HG02870 (cell line): Measurements from ENCODE around the gene BICDL2.

ENCODE experiments used
- ATAC-seq: cut with Tn5 transposase; IDR thresholded peaks from one replicate; pipeline ENCODE4 v1.9.1; 2021; ENCODE audit warnings: mild to moderate bottlenecking, moderate library complexity; ENCODE audit not compliant: unreplicated experiment

Gene BICDL2

DNA sequence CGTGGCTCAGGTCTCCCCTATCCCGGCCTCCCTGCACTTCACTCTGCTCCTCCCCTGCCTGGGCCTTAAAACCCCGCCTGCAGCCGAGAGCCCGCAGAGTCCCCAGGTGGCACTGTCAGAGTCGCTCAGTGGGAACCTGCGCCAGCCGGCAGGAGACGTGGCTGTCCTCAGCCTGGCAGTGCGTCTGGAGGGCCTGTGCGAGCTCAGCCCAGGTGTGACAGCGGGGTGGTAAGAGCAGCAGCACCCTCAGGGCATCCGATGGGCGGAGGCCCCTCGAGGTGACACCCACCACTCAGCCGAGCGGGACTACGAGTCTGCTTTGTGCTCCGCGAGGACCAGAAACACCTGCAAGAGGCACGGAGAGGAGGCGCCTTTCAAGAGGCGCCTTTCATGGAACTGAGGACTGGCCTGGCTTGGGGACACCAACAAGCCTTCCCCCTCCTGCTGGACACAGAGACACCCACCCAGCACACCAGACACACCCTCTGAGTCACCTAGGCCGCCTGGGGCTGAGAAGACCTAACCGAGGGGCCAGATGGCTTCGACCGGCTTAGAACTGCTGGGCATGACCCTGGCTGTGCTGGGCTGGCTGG, 23.8 kb downstream of the BICDL2 start, which contains the start of gene CLDN9:
CLDN9 (plus strand) TSS at position 96 of the 593 bp plus-strand sequence; CDS start at position 536, 440 bp downstream.
- no peak for ATAC-seq

DNA sequence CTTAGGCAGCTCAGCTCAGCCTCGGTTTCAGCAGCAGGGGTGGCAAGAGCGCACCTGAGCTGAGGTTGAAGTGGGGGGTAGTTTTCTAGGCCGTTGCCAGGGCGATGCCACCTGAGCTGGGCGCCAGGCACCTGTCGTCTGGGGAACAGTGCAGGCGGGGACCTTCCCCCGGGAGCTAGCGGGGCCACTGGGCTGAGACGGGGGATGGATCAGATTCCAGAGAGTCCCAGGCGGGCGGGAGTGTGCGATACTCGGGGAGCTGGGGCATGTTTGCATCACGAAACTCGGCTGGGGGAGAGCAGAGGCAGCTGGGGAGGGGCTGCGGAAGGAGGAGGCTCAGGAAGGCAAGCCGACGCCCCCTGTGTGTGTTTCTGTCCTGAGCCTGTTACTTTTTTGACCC, 24.5 kb downstream of the BICDL2 start:
- no peak for ATAC-seq

DNA sequence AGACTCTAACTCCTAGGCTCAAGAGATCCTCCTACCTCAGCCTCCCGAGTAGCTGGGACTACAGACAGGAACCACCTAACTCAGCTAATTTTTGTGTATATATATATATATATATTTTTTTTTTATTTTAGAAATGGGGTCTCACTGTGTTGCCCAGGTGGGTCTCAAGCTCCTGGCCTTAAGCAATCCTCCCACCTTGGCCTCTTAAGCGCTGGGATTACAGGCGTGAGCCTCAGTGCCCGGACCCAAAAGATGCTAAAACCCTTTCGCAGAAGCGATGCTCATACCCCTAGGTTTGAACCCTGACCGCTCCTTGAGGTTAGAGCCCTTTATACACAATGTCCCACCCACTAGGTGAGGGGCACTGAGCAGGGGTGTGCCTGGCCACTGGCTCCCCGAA, 26.2 kb downstream of the BICDL2 start:
- no peak for ATAC-seq

DNA sequence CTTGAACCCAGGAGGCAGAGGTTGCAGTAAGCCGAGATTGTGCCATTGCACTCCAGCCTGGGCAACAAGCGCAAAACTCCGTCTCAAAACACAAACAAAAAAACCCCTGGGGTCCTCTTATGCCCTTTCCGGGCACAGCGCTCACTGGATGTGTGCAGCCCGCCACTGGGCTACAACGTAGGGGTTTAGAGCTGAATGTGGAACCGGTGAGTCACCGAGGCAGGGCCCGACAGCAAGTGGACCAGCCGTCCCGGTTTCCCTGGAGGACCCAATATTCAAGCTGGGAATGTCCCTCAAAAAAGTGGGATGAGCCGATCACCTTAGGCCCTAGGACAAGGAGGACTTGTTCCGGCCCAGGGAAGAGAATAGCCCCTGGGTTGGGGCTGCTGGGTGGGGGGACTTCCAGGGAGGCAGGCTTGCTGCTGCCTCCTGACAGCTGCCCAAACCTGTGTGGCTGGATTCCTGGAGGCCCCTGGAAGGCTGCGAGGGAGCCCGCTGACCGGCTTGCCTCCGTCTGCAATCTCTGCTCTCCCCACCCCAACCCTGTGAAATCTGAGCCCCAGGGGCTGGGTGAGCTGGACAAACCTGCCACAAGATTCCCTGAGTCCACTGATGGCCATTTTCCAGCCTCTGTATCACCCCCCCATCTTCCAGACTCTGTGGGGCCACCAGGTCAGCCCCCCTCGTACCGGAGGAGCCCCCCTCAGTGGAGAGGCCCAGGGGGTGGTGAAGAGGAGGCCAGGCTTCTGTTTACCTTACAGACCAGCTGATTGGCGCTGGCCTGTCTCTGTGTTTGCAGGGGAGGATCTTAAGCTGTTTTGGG, 27.0 kb downstream of the BICDL2 start:
- no peak for ATAC-seq

DNA sequence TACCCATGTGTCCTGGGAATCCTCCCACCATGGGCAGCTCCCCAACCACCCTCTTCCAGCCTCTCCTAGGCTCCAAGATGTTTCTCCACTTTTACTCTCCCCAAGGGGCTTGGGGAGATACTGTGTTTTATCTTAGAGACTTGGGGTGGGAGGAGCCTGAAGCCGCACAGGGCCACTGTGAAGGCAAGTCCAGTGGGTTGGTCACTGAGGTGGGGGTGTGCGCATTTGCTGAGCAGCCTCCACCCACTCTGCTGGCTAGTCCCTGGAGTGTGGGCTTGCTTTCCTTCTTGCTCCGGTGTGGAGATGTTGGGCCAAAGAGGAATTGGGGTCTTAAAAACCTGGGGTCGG, 28.1 kb downstream of the BICDL2 start:
- no peak for ATAC-seq

DNA sequence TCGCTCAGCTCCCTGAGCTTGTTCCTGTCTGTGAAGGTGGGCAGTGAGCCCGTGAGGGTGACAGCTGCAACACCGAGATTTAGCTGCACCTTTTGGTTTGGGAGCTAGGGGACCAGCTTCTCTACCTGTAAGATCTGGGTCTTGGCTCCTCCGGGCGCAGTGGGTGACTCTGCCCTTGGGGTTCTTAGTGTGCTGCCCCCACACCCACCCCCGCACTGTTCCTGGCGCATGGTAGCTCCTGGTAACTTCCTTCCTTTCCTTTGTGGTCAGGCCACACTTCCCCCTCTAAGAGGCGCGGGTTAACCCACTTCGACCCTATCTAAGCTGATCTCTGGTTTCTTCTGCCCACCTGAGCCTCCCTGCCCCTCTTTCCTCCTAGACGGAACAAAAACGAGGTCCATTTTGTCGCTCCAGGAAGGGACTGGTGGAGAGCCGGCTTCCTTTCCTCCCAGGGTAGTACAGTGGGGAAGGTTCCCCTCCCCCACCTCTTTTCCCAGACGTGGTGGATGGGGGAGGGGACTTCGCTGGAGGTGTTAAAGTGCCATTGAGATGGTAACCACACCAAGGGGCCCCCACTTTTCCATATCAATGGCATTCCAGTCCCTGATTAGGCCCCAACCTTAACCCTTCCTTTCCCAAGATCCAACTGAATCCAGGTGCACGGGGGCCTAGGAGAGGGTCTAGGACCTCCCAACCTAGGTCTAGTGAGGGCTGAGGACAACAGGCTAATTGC, 28.6 kb downstream of the BICDL2 start:
- no peak for ATAC-seq

DNA sequence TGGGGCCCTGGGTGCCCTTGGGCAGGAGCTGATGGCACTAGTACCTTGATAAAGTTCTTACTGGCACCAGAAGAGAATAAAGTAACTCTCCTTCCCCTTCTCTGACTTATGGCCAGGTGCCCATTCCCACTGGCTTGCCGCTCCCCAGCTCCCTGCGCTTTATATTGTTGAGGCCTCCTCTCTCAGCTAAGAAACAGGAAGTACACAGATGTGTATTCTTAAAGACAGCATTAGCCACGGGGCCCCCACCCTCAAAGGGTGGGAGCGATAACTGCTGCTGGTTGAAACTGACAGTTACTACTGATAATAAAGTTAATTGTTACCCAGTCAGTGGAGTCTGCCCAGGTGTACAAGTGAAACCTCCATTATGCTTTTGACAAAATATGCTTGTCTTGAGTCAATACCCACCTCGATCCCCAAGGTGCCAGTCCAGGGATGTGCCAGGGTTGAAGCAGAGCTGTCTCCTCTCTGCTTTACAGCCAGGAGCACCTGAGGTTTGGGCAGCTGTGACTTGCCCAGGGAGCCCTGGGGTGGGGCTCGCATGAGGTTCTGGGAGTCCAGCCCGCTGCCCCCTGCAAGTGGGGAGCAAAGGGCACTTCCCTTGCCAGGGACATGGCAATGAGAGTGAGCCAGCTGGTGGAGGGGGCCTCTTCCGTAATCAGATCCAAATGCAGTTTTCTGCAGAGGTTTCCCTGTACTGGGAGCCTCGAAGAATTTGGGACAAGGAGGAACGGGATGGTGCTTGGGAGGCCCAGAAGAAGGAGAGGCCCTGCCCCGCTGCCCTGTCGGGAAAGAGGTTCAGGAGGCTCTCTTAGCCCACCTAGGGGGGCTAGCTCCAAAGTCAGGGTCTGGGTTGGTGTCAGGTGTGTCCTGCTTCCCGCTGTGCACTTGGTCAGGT, 29.4 kb downstream of the BICDL2 start:
- no peak for ATAC-seq

DNA sequence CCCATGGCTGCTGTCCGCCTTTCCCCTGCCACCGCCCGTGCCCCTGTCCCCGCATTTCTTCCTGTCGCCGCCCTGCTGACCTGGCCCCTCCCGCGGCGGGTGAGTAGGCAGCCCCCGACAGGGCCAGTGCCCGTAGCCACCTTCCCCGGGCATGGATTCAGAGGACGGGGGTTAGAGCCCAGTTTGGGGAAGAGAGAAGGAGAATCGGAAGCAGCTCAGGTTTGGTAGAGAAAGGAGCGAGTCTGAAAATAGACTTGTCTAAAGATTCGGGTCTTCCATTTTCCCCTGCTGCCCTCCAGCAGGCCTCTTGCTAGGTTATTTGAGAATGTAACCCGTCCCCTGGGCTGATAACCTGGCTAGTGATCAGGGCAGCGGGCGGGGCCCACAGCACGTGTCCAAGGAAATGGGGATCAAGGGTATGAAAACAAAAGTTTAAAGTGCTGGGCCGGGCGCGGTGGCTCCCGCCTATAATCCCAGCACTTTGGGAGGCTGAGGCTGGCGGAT, 31.9 kb downstream of the BICDL2 start:
- no peak for ATAC-seq

DNA sequence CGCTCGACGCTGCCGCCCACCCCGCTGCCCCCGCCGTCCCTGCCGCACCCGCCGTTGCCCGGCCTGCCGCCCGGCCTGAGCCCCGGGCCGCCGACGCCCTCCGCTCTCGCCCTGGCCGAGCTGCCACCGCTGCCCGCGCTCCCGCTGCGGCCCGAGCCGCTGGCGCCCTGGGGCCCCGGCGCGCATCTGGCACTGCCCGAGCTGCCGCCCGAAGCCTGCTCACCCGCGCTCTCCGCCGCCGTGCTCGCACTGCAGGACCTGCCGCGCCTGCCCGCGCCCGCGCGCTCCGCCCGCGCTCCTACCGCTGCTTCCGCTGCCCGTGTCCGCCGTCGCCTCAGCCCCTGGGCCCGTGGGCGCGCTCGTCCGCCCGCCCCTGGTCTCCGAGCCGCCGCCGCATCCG, 32.4 kb downstream of the BICDL2 start:
- ATAC-seq, result no peak

DNA sequence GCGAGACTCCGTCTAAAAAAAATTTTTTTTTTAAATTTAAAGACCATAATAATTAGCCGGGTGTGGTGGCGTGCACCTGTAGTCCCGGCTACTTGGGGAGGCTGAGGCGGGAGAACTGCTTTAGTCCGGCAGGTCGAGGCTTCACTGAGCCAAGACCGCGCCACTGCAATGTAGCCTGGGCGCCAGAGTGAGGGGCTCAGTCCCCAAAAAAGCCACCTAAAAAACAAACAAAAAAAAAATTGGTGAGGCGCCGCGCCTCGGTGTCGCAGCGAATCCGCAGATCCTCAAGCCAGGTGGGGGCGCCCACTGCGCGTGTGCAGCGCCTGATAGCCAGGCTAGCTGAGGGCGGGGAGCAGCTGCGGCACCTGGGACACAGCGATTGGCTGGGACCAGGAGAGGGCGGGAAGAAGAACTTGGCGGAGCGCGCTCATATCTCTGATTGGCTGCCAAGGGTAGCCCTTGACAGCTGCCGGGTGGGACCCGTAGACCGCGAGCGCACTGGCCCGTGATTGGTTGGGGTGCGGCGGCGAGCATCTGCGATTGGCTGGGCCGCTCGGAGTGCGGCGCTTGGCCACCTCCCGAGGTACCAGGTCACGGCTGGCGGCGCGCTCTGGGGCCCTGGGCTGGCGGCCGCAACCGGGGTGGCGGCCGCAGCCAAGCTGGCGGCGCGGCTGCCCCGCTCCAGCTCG, 33.0 kb downstream of the BICDL2 start:
- peak; percentile 99 for ATAC-seq

DNA sequence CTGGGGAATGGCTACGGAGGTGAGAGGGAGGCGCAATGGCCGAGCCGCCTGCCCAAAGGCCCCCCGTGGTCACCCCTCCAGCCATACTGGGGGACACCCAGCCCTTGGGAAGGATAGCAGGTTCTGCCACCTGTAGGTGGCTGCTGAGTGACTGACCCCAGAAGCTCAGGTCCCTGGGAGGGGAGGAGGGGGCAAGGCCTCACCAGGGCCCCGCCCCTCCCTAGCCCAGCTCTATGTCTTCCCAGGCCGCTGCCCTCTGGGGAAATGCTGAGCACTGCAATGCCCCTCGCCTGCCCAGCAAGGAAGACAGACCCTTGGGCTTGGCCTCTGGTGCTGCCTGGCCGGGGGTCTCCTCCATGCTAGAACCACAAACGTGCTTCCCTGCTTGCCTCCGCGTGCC, 35.4 kb downstream of the BICDL2 start:
- no peak for ATAC-seq

DNA sequence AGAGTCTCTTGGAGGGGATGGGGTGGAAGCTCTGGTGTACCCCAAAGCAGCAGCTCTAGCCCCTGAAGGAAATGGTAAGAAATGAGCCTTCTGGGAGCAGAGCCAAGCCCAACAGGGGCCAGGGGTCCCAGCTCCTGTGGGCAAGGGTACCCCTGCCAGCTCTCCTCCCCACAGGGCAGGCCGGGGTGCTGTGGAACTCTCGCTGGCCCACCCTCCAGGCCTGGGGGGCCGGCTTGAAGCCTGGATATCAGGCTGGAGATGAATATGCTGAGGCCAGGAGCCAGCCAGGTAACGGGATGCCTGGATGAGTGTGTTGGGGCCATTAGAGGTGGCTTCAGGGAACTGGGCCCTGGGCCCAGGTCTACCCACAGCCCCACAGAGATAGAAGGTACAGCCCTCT, 36.2 kb downstream of the BICDL2 start:
- no peak for ATAC-seq

DNA sequence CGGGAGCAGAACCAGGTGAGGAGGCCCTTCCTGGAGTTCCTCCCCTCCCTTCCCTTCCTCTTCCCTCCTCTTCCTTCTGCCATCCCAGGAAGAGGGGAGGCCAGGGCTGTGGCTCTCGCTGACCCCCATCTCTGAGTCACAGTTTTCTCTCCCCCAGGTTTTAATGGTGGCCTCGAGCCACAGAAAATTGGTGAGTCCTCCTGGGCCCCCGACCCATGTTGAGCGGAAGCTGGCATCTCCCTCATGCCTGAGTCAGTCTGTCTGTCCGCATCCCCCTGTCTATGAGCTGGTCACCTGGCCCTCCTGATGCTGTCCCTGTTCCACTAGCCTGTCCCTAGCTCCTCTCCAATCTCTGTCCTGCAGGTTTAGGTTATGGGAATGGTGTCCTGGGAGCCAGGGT, 36.8 kb downstream of the BICDL2 start:
- no peak for ATAC-seq

DNA sequence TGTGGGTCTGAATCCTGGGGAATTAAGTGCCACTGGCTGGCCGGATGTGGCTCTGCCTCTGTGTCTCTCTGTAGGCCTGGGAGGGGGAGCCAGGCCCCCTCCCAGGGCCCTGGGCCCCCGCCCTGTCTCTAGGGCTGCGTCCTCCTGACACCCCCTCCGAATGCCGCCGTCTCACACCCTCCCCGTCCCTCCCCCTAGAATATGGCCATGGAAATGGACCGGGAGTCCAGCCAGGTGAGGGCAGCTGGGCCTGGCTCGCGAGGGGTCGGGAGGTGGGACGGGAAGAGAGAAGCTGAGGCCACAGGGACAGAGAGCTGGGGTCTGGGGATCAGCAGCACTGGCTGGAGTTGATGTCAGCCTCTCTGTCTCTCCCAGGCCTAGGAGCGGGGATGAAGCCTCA, 40.4 kb downstream of the BICDL2 start:
- no peak for ATAC-seq

DNA sequence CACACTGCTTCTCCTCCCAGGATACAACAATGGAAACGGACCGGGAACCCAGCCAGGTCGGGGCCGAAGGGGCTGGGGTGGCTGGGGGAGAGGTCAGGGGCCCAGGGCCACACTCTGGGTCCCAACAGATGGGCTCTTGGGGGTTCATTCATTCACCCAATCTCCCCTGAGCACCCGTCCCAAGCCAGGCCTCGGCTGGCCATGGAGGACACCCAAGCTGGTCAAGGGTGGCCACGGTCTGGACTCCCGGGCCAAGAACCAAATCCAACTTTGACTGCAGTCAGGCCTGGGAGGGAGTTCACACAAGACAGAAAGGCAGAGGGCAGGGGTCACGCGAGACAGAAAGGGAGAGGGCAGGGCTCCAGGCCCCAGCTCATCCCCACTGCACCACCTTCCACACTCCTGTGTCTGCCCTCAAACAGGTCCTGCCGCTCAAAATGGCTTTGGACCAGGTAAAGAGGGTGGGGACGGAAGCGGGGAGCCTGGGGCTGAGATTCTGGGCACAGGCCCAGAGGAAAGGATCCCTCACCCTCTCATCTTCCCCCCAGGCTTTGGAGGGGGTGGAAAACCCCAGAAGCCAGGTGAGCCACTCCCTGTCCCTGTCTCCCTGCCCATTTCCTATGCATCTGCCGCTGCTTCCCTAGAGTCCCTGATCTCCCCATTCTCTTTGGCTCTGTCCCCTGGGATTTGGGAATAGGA, 44.2 kb downstream of the BICDL2 start:
- ATAC-seq, result no peak

DNA sequence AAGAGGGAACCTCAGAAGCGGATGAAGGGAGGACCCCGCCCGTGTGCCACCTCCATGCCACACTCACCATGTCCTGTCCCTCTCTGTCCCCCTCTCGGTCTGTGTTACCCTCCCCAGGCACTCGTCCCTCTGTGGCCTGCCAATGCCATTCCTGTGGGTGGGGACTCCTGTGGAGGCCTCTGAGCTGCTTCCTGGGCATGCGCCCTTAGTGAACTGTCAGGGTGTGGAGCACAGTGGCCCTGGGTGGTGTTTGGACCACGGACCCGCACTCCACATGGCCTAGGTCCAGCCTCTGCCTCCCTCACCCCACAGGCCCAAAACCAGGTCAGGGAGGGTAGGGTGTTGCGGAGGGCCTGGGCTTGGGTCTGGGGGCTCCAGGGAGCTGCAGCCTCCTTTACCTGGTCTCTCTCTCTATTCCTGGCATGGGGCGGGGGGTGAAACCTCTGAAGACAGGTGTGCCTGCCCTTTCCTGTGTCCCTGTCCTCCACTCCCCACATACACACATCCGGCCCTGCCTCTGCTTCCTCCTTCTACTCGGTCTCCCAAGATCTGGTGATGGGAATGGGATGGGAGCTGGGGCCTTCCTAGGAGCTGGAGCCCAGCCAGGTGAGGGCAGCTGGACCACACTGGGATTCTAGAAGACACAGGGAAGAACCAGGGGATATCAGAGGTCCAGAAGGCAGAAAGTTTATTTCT, 45.0 kb downstream of the BICDL2 start:
- no peak for ATAC-seq

DNA sequence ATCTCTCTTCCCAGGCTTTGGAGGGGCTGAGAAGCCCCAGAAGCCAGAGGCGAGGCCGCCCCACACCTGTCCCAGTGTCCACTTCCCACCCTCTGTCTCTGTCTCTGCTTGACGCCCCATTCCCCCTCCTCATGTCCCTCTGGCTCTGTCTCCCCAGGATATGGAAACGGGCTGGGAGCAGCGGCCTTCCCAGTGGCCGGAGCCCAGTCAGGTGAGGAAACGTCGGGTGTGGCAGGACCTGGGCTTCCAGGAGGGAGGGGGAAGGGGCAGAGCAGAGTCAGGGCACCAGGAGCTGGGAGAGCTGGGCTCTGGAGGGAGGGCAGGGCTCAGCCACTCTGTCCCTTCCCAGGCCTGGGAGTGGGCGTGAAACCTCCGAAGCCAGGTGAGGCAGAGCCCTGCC, 45.9 kb downstream of the BICDL2 start:
- ATAC-seq, result no peak

DNA sequence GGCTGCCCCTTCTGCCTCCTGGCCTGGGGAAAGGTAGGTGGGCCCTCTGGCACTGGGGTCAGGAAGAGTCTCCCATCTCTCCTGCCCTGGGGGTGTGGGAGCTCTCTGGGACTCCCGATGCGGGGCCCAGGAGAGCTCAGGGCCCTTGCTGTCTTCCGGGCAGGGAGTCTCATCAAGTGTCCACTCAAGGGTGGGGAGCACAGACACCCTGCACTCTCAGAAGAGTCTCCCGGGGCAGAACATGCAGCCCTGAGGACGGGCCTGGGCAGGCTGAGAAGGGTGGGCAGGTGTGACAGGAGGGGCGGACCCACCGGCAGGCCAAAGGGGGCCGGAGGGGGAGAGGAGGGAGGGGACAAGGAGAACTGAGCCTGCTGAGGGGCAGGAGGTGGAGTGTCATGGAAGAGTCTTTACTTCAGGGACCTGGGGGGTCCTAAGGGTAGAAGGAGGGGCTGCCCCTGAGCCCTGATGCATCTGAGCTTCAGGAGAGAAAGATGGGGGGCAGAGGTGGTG, 48.1 kb downstream of the BICDL2 start:
- no peak for ATAC-seq

DNA sequence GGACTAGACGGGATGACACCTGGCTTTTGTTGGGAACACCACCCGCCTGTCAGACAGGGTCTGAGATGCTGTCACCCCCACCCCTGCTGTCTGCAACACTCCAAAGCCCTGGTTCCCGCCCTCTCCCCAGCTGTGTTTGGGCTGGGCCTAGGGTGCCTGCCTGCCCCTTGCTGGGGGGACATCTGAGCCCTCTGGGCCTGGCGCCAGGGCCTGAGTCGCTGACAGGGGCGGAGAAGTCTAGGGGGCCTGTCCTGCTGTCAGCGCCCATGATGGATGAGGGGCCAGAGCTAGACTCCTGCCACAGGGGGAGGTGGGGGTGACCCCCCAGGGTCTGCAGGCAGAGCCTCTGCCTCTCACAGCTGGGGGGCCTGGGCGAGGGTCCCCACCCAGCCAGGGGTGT, 48.9 kb downstream of the BICDL2 start:
- ATAC-seq, result no peak
